Measurements from ENCODE around the gene CCDC191.

CCDC191 gene

DNA sequence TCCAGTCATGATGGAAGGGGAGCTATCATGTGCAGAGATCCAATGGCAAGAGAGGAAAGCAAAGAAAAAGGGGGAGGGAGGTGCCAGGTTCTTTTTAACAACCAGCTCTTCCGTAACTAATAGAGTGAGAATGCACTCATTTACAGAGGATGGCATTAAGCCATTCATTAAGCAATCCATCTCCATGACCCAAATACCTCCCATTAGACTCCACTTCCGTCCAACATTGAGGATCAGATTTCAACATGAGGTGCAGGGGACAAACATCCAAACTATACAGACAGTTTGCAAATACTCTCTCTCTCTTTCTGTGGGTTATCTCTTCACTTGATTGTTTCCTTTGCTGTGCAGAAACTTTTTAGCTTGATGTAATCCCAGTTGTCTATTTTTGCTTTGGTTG is 87.3 kb downstream of the CCDC191 start:
- in situ Hi-C loops (cut with MboI; ENCODE audit: low sequenced_read_pairs), result no loop called here

DNA sequence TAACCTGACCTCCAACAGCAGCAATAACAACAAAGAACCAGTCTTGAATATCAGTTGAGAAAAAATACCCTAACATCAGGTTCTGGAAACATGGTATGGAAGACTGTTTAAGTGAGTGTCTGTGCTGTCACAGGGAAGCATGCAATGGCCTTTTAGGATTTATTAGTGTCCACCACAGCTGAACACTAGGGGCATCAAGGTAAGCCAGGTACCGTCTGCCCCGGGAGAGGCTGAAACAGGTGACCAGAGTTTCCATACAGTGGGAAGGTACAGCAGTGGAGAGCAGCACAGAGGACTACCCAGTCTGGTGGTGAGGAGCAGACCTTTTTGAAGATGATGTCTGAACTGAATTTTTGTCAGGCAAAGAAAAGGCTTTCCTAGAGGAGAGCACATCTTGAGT is 90.2 kb downstream of the CCDC191 start:
- in situ Hi-C loops (cut with MboI; ENCODE audit: low sequenced_read_pairs), result no loop called here

DNA sequence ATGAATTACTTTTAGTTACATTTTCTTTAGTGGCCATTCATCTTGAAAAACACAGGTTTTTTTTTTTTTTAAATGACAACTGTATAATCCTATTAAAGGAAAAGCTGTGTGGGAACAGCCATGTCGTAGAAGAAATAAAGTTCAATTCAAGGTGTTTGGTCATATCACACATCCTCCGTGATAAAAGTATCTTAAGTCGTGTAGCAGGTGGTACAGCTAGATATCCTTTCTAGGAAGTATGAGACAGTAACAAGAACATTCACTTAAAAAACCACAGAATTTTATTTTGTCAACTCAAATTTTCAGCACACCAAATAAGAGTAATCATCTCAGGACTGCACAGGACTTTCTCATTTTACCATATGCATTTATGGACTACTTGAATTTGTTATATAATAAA is 92.4 kb downstream of the CCDC191 start:
- in situ Hi-C loops (cut with MboI; ENCODE audit: low sequenced_read_pairs), result no loop called here

DNA sequence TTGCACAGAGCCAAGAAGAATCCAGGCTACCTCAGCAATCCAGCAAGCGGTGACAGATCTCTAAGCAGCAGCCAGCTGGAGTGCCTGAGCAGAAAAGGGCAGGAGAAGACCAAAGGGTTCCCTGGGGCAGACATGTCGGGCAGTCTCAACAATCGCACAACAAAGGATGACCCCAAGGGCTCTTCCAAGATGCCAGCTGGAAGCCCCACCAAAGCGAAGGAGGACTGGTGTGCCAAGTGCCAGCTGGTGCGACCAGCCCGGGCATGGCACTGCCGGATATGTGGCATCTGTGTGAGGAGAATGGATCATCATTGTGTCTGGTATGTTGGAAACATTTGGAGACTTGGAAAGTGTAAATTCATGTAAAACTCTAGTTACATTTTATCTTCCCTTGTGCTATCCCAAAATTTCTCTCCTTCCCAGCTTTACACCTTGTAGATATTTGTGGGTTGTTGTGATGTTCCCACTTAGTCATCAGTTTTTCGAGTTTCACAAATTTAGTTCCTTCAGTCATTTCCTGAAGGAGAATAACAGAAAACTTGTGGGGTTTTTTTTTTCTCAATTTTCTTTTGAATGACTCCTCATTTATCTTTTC is 102.1 kb downstream of the CCDC191 start:
- in situ Hi-C loops (cut with MboI; ENCODE audit: low sequenced_read_pairs), result no loop called here

DNA sequence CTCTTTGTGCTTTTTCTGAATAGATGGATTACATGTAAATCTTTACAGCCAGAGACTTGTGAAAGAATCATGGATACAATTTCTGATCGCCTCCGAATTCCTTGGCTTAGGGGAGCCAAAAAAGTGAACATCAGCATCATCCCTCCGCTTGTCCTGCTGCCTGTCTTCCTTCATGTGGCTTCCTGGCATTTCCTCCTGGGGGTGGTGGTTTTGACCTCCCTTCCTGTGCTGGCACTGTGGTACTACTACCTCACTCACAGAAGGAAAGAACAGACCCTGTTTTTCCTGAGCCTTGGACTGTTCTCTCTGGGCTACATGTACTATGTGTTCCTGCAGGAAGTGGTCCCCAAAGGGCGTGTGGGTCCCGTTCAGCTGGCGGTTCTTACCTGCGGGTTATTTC is 102.6 kb downstream of the CCDC191 start:
- in situ Hi-C loops (cut with MboI; ENCODE audit: low sequenced_read_pairs), result no loop called here

DNA sequence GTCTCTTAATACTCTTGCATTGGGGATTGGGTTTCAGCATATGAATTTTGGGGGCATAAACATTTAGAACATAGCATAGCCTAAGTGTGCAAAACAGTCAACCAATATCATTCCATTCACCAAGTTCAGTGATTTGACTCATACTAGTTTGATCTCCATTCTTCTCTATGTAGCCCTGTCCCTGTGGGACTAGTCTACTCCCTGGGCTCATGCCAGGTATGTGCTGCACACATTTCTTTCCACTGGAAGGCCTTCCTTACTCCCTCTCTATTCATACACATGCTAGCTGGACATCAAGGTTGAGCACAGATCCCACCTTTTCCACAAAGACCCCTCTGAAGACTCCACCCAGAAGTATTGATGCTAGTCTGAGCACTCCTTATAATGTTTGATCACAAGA is 103.4 kb downstream of the CCDC191 start:
- in situ Hi-C loops (cut with MboI; ENCODE audit: low sequenced_read_pairs), result no loop called here

DNA sequence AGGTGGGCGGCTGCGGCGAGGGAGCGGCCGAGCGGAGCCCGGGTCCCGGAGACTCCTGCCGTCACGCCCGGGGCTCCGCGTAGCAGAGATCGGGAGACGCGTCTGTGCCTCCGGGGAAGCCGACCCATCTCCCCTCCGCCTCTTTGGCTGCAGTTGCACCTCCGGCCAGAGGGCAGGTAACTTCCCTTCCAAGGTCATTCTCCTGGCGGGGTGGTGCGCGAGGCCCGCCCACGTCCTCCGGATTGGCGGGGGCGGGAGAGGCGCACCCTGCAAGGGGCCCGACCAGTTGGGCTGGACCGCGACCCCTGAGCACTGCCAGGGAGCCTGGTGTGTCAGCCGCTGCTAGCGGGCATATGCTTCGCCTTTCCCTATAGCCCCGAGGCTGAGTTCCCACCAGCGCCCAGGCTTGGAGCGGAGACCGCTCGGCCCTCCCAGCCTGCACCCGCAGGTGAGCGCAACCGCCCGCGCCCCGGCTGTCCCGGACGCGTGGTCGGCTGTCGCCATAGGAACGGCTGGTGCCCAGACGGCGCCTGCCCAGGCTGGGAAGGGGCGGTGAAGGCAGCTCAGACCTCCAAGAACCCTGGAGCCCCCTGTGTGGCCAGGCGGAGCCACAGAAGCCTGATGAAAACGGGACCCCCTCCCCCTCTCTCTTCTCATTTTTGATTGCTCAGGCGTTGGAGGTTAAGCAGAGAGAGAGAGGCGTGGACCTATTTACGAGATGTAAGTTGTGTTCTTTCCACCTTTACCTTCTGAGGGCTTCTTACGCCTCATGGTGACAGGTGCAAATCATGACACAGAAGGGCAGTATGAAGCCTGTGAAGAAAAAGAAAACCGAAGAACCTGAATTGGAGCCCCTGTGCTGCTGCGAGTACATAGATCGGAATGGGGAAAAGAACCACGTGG is 108.1 kb downstream of the CCDC191 start:
- in situ Hi-C loops (cut with MboI; ENCODE audit: low sequenced_read_pairs), result no loop called here

DNA sequence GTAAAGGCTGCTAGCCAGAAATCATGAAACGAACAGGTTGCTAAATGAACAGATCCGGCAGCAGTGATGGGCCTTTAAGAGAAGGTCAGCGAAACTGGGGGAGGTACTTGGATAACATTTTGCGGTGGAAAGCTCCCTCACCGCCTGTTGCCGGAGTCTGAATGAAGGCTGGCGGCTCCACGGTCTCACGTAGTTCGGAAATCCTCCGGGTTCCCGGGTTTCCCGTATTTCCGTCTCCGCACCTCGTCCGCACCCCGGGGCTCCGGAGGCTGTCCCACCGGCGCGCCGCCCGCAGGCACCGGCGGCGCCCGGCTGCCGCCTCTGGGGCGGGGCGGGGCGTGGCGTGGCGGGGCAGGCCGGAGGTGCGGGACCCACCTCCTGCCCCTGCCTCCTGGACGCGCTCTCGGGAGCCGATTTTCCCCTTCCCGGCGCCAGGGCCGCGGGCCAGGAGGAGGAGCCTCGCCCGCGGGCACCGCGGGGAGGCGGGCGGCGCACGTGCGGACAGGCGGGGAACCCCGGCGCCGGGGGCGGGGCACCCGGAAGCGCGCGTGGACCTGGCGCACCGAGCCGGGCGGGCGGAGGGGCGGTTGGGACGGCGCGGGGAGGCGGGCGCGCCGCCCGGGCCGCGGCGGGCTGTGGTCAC is 108.8 kb downstream of the CCDC191 start, which contains the start of gene ZDHHC23:
Gene ZDHHC23, plus strand, starts transcription at position 642 of the 643 bp plus-strand sequence. CDS start 790 bp downstream, outside the sequence.
- in situ Hi-C loops (cut with MboI; ENCODE audit: low sequenced_read_pairs), result no loop called here

DNA sequence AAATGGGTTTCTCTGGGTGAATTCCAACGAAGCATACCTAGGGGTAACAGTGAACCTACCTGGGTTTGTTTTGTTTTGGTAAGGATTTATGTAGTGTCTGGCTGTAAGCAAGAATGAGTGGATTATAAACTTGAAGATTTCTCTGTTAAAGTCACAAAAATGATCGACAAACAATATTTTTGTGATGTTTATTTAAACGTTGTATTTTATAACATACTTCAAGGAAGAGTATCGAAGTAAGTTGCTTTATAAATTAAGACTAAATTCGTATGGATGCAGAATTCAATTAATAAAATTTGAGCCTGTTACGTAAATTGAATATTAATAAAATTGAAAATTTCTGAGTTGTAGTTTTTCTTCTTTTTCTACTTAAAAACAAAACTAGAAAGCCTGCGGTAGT is 109.5 kb downstream of the CCDC191 start:
- in situ Hi-C loops (cut with MboI; ENCODE audit: low sequenced_read_pairs), result no loop called here

DNA sequence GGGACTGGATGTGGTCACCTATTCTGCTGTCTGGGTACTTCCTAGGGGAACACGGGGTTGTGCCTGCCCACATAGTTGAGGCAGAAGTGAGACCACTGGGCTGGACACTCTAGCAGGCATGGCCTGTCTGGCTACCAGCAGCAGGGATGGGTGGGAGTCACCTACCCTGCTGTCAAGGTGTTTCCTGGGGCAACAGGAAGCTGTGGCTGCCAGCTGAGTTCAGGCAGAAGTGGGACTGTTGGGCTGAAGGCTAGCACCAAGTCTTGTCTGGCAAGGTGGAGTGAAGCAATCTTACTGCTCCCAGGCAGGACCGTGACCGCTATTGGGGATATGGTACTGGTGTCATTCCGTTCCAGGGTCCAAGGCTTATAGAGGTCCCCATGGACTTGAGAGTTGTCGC is 128.8 kb downstream of the CCDC191 start:
- in situ Hi-C loops (cut with MboI; ENCODE audit: low sequenced_read_pairs), result no loop called here

DNA sequence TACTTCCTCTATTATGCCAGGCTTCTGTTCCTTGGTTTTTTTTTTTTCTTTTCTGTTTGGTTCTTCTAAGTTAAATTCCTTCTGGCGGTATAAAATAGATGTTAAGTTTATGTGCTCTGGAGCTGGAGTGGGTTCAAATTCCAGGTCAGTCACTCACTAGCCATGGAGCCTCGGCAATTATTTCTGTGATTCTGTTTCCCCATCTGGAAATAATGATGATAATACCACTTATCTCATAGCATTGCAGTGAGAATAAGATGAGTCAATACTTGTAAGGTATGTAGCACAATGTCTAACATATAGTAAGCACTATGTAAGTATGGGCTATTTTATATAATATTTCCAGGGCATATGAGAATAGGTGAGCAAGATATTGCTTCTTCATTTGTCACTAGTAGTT is 141.7 kb downstream of the CCDC191 start:
- in situ Hi-C loops (cut with MboI; ENCODE audit: low sequenced_read_pairs), result loop anchor here (10.0 kb wide), 1 partner anchor 180 kb away; no protein-coding TSS in a partner anchor

All from HL-60/S4 (cell line).